NCI-H2029 (cell line): ENCODE measurements around the gene LZIC.

Experiments used
- DNase-seq: peaks from one replicate; lab custom pipeline; 2025; lab: John Stamatoyannopoulos, UW

The LZIC gene

GRCh38 chr1:9886092-9886742 lies 57.0 kb downstream of the LZIC start:
- no peak for DNase-seq

- no peak for DNase-seq
Observed at GRCh38 chr1:9884805-9885204, 58.4 kb downstream of the LZIC start.

- no peak for DNase-seq
Observed at GRCh38 chr1:9883585-9884449, 59.4 kb downstream of the LZIC start.

GRCh38 chr1:9882945-9883303 lies 60.3 kb downstream of the LZIC start:
- no peak for DNase-seq

GRCh38 chr1:9882296-9882944 lies 60.8 kb downstream of the LZIC start:
- no peak for DNase-seq

GRCh38 chr1:9881838-9882249 lies 61.3 kb downstream of the LZIC start:
- no peak for DNase-seq
